SHP77 (cell line): ENCODE measurements around the gene TBL1X.

ENCODE experiments used
- DNase-seq, 2 experiments: peaks; one replicate each; lab custom pipeline; 2025; lab: John Stamatoyannopoulos, UW

Gene TBL1X

GRCh38 chrX:9668537-9668936, 203.7 kb downstream of the TBL1X start:
- no peak for DNase-seq

- no peak for DNase-seq
Measured at GRCh38 chrX:9670136-9670814, 205.4 kb downstream of the TBL1X start.

GRCh38 chrX:9671998-9672397, 207.1 kb downstream of the TBL1X start:
- no peak for DNase-seq

- no peak for DNase-seq
Measured at GRCh38 chrX:9676306-9676705, 211.4 kb downstream of the TBL1X start.

GRCh38 chrX:9676738-9677097, 211.9 kb downstream of the TBL1X start:
- DNase-seq, result no peak

- no peak for DNase-seq
Measured at GRCh38 chrX:9677098-9677739, 212.4 kb downstream of the TBL1X start.

GRCh38 chrX:9678215-9678965, 213.5 kb downstream of the TBL1X start:
- DNase-seq, result no peak

GRCh38 chrX:9681011-9681410, 216.2 kb downstream of the TBL1X start:
- DNase-seq, result no peak

GRCh38 chrX:9681422-9681821, 216.6 kb downstream of the TBL1X start:
- no peak for DNase-seq

GRCh38 chrX:9682456-9682855, 217.6 kb downstream of the TBL1X start:
- DNase-seq, result no peak

GRCh38 chrX:9682861-9683260, 218.0 kb downstream of the TBL1X start:
- no peak for DNase-seq

GRCh38 chrX:9683350-9683749, 218.5 kb downstream of the TBL1X start:
- DNase-seq, result no peak

- DNase-seq, result no peak
Measured at GRCh38 chrX:9687899-9688298, 223.0 kb downstream of the TBL1X start.

GRCh38 chrX:9688833-9689232, 224.0 kb downstream of the TBL1X start:
- DNase-seq, result no peak

GRCh38 chrX:9690046-9690445, 225.2 kb downstream of the TBL1X start:
- no peak for DNase-seq

- DNase-seq, result no peak
Measured at GRCh38 chrX:9693307-9694001, 228.6 kb downstream of the TBL1X start.

GRCh38 chrX:9698576-9698975, 233.7 kb downstream of the TBL1X start:
- DNase-seq, result no peak

GRCh38 chrX:9700555-9700954, 235.7 kb downstream of the TBL1X start:
- DNase-seq, result no peak

GRCh38 chrX:9701790-9702189, 236.9 kb downstream of the TBL1X start:
- no peak for DNase-seq

GRCh38 chrX:9703406-9703805, 238.5 kb downstream of the TBL1X start:
- DNase-seq, result no peak

GRCh38 chrX:9704876-9705465, 240.1 kb downstream of the TBL1X start:
- DNase-seq, result no peak

- DNase-seq, result no peak
Measured at GRCh38 chrX:9706421-9706820, 241.6 kb downstream of the TBL1X start.
